Esophagus (tissue), 2 donors: ENCODE results near the gene INTS7. TPM values are rescaled to one million over a fixed set of nuclear protein-coding genes. Genes with fewer than 3 reads are reported as not detected.

Experiments used
- H3K27ac ChIP-seq, 2 donors: one replicate each; pipeline ENCODE4 v1.5.1; 2013; ENCODE audit warnings: low read depth in 2 of 2, mild to moderate bottlenecking in 2 of 2, inconsistent platforms in 1 of 2, low read length in 1 of 2, moderate library complexity in 1 of 2
- H3K27me3 ChIP-seq, 2 donors: one replicate each; pipeline ENCODE4 v1.6.1; 2013; ENCODE audit warnings: low read length in 2 of 2, control low read depth in 1 of 2, mild to moderate bottlenecking in 1 of 2; ENCODE audit not compliant: insufficient read depth in 2 of 2, control insufficient read depth in 1 of 2
- H3K36me3 ChIP-seq, 2 donors: one replicate each; pipeline ENCODE4 v1.6.1; 2013; ENCODE audit warnings: low read length in 1 of 2; ENCODE audit not compliant: control insufficient read depth in 2 of 2, insufficient read depth in 2 of 2
- H3K4me1 ChIP-seq, 2 donors: one replicate each; pipeline ENCODE4 v1.6.1; 2013; ENCODE audit warnings: low read length in 1 of 2; ENCODE audit not compliant: control insufficient read depth in 2 of 2, insufficient read depth in 2 of 2
- H3K4me3 ChIP-seq, 2 donors: one replicate each; pipeline ENCODE4 v1.5.1; 2013; ENCODE audit warnings: low read length in 2 of 2, mild to moderate bottlenecking in 2 of 2, low read depth in 1 of 2, moderate library complexity in 1 of 2
- H3K9me3 ChIP-seq, 2 donors: one replicate each; pipeline ENCODE4 v1.6.1; 2013; ENCODE audit warnings: mild to moderate bottlenecking in 2 of 2, low read depth in 1 of 2, low read length in 1 of 2, moderate library complexity in 1 of 2; ENCODE audit not compliant: control insufficient read depth in 2 of 2, insufficient read depth in 1 of 2
- WGBS, 2 donors: extraction: QIAGEN DNeasy Blood & Tissue Kit; methylation state at CpG; one replicate each; pipeline ENCODE4 v1.1.7; 2013; 5-methylcytosine and 5-hydroxymethylcytosine counted together
- polyA plus RNA-seq, 2 donors: library from polyadenylated mRNA; stranded (reverse); fragments of 200-250 nt; gene quantifications; one replicate each; pipeline ENCODE4 v1.2.3, GENCODE V29; 2013
- donor health status: healthy with polysubstance abuse.
- donor health status: Bipolar disorder and iron deficiency.

The INTS7 gene
- polyA plus RNA-seq, 2 donors, result 5.9 to 8.1 TPM

DNA sequence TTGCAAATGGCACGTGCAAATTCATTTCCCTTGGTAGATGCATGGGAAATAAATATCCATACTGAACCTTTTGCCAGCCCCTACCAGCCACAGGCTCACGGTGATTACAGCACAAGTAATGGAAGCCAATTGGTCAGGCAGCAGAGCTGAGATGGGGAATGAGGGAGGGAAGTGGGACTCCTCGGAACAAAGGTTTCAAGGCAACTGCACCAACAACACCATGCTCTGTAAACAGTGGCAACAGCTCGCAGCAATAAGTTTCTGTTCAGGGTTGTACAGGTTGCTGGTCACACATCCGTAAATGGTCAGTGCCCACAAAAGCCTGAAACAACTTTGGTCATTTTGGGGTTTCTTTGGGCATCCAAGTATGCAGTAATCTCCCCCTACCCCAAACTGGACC, 142.1 kb downstream of the INTS7 start:
- 76 to 87% methylated on average over 5 of the region's 5 CpGs for WGBS, 2 donors
- Histone ChIP-seq H3K4me1 (no peaks in the 10 kb centered on the region), H3K27me3 (no peaks in the 10 kb centered on the region), H3K27ac (no peak overlapping the region), H3K36me3 (no peaks in the 10 kb centered on the region), H3K4me3 (no peak overlapping the region), H3K9me3 (no peaks in the 10 kb centered on the region)

GRCh38 chr1:211892577-211892976, 142.8 kb downstream of the INTS7 start:
- Histone ChIP-seq H3K9me3 (no peaks in the 10 kb centered on the region), H3K4me3 (no peak overlapping the region), H3K27me3 (no peaks in the 10 kb centered on the region), H3K4me1 (no peaks in the 10 kb centered on the region), H3K36me3 (no peaks in the 10 kb centered on the region), H3K27ac (no peak overlapping the region)
- 56 to 59% methylated on average over 3 of the region's 3 CpGs for WGBS, 2 donors

- no peaks in the 10 kb centered on the region for H3K4me1 ChIP-seq
- no peaks in the 10 kb centered on the region for H3K9me3 ChIP-seq
- H3K27ac ChIP-seq, result no peak overlapping the region
- H3K4me3 ChIP-seq, result no peak overlapping the region
- no peaks in the 10 kb centered on the region for H3K36me3 ChIP-seq
- WGBS, 2 donors, result 53 to 66% methylated on average over 1 of the region's 1 CpG
- no peaks in the 10 kb centered on the region for H3K27me3 ChIP-seq
These were observed 143.6 kb downstream of the INTS7 start for GRCh38 chr1:211891708-211892107.

Other genes starting within 250 kb of the INTS7 start
- 1 to 10 TPM; 3.1 to 3.7 TPM for gene LPGAT1, start 204.8 kb downstream of the INTS7 start, polyA plus RNA-seq
- gene DTL, start 191 bp upstream of the INTS7 start, polyA plus RNA-seq, result 1 to 10 TPM; 1.6 to 3.4 TPM
- 10 to 100 TPM; 29.0 to 37.3 TPM for gene PPP2R5A, start 249.9 kb upstream of the INTS7 start, polyA plus RNA-seq